Lower leg skin (tissue), 3 donors: ENCODE data around the gene LARGE2.

ENCODE experiments used
- CTCF ChIP-seq, 3 donors: fragments of 450-650 bp; IDR thresholded peaks; one replicate each; pipeline ENCODE4 v1.5.1; 2016; ENCODE audit warnings: antibody characterized with exemption in 3 of 3, mild to moderate bottlenecking in 3 of 3, moderate library complexity in 2 of 3
- POLR2A ChIP-seq, 2 donors: fragments of 450-650 bp; IDR thresholded peaks; one replicate each; pipeline ENCODE4 v1.6.1; 2016 to 2017; ENCODE audit warnings: antibody characterized with exemption in 2 of 2, mild to moderate bottlenecking in 1 of 2, moderate library complexity in 1 of 2

- TF ChIP-seq CTCF (IDR thresholded peaks at IDR 0.05) = no peak
- TF ChIP-seq POLR2A (IDR thresholded peaks at IDR 0.05) = no peak
Measured at GRCh38 chr11:45906096-45906682, 16.3 kb upstream of the LARGE2 start.
